ENCODE results near the gene APOO. TPM values are rescaled to one million over a fixed set of nuclear protein-coding genes. Genes with fewer than 3 reads are reported as not detected.

The APOO gene
- total and polyA plus RNA-seq, 2 of the 13 experiments (the other 11 are each of a cell fraction or from before 2014, with no cell fraction given) = 9.7 to 22.1 TPM

GRCh38 chrX:23919706-23920320 is 12.1 kb upstream of the APOO start:
- FAIRE-seq = peak; percentile 44
- peak overlapping the region; percentile 32 for H3K4me2 ChIP-seq (ENCODE audit: low read depth, low read length)
- ATAC-seq = peak; percentile 84
- H3K79me2 ChIP-seq (ENCODE audit: insufficient read depth, low read length) = no peaks in the 10 kb centered on the region
- H4K20me1 ChIP-seq (ENCODE audit: insufficient read depth, low read length) = no peaks in the 10 kb centered on the region
- H3K4me3 ChIP-seq (replicated peaks in 1 of 3; ENCODE audit: insufficient read depth in 1 of 3, low read depth in 2 of 3, low read length in 3 of 3) = no peak overlapping the region; a peak in 2 of 6 replicates
- no peaks in the 10 kb centered on the region for H3K4me1 ChIP-seq (ENCODE audit: insufficient read depth, low read length)
- peak; percentile 30 for DNase-seq (ENCODE audit: low spot score)
- intact Hi-C loops (cut with micrococcal nuclease; ENCODE audit: unreplicated experiment) = loop anchor here (10.0 kb wide), 1 partner anchor 325 kb away; no protein-coding TSS in a partner anchor
- in situ Hi-C loops (cut with HindIII; ENCODE audit: extremely low pct_ligation_motif_present, low pct_unique_long_range_greater_than_20kb) = no loop called here
- no peaks in the 10 kb centered on the region for H3K36me3 ChIP-seq (replicated peaks in 1 of 2; ENCODE audit: control insufficient read depth in 1 of 2, insufficient read depth in 2 of 2, low read length in 2 of 2)
- no peak overlapping the region for H3K27ac ChIP-seq (ENCODE audit: extremely low read length, insufficient read depth, low read length)
- TF ChIP-seq TEF (CRISPR knock-in tag; IDR thresholded peaks at IDR 0.05) (no peak), SALL2 (CRISPR knock-in tag; IDR thresholded peaks at IDR 0.05) (no peak), ZBTB7B (CRISPR knock-in tag; IDR thresholded peaks at IDR 0.05) (no peak), TMF1 (CRISPR knock-in tag; IDR thresholded peaks at IDR 0.05; ENCODE audit: low read depth) (no peak), STAG1 (CRISPR knock-in tag; IDR thresholded peaks at IDR 0.05) (peak; percentile 73), AGO1 (IDR thresholded peaks at IDR 0.05; ENCODE audit: low read depth, low read length, poor library complexity, severe bottlenecking) (no peak), ZBTB21 (CRISPR knock-in tag; IDR thresholded peaks at IDR 0.05) (no peak), GATAD2A (CRISPR knock-in tag; IDR thresholded peaks at IDR 0.05) (no peak), SIX4 (CRISPR knock-in tag; IDR thresholded peaks at IDR 0.05) (no peak), ZNF124 (CRISPR knock-in tag; IDR thresholded peaks at IDR 0.05) (no peak), DMAP1 (CRISPR knock-in tag; IDR thresholded peaks at IDR 0.05) (no peak), CHCHD3 (CRISPR knock-in tag; IDR thresholded peaks at IDR 0.05) (no peak), SMC3 (IDR thresholded peaks at IDR 0.05; ENCODE audit: low read length) (0 out of 2 replicates have a peak, but pooled peaks have one; percentile 3), CTCF (CRISPR knock-in tag; IDR thresholded peaks at IDR 0.05) (peak; percentile 65)
- POLR2A ChIA-PET = no interaction called here
- H3K9ac ChIP-seq (ENCODE audit: insufficient read depth, low read depth, low read length) = no peak overlapping the region
- no peaks in the 10 kb centered on the region for H3K27me3 ChIP-seq (ENCODE audit: control insufficient read depth in 1 of 2, insufficient read depth in 2 of 2, low read length in 2 of 2)
- WGBS (ENCODE audit: low lambda C conversion rate) = 40% methylated on average over 6 of the region's 9 CpGs
- H2AFZ ChIP-seq (ENCODE audit: low read length) = no peak overlapping the region
- CTCF ChIA-PET (ENCODE audit: low intra/inter-chr PET ratio, low total read pairs) = no interaction called here
- no peaks in the 10 kb centered on the region for H3K9me3 ChIP-seq (ENCODE audit: low read length)
- BruUV-seq (replicated peaks) = no TSS peak
